Ectodermal cell (in vitro differentiated cells): ENCODE measurements around the gene UBQLN1.

Source experiments
- H3K27ac ChIP-seq: 2 replicates; pipeline ENCODE4 v1.7.0; 2013; ENCODE audit warnings: mild to moderate bottlenecking, low read depth, low read length; ENCODE audit not compliant: insufficient read depth, poor library complexity, severe bottlenecking
- H3K27me3 ChIP-seq: 2 replicates; pipeline ENCODE4 v1.7.0; 2013; ENCODE audit warnings: mild to moderate bottlenecking, low read length; ENCODE audit not compliant: insufficient read depth, control insufficient read depth, poor library complexity, severe bottlenecking
- H3K36me3 ChIP-seq: one replicate; pipeline ENCODE4 v1.7.0; 2013; ENCODE audit warnings: low read length; ENCODE audit not compliant: control insufficient read depth, insufficient read depth
- H3K4me1 ChIP-seq: one replicate; pipeline ENCODE4 v1.7.0; 2013; ENCODE audit warnings: low read length; ENCODE audit not compliant: control insufficient read depth, insufficient read depth
- H3K4me3 ChIP-seq: 2 replicates; pipeline ENCODE4 v1.7.0; 2013; ENCODE audit warnings: low read depth, low read length, control low read depth; ENCODE audit not compliant: insufficient read depth
- H3K9me3 ChIP-seq: 2 replicates; pipeline ENCODE4 v1.7.0; 2013; ENCODE audit warnings: mild to moderate bottlenecking, low read length, moderate library complexity; ENCODE audit not compliant: control insufficient read depth
- WGBS, 2 experiments: methylation state at CpG; one replicate each; pipeline ENCODE4 v1.1.7; 2013; ENCODE audit warnings: missing lambda C conversion rate in 2 of 2; 5-methylcytosine and 5-hydroxymethylcytosine counted together

UBQLN1 gene

DNA sequence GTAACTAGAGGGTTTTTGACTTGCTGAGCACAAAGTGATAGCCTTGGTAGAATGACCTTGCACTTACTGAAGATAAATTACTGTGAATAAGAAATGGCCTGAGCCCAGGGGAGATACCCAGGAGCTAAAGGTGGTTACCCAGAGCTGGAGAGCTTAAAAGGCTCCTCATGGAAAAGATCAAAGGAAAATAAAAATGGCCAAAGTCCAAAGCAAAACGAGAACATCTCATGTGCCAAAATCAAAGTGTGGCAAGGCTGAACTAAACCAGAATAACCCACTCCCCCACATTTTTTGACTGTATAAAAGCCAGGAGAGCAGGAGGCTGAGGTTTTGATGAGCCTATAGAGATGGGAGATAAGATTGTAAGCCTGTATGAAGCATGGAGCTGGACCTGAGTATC lies 70.4 kb downstream of the UBQLN1 start:
- Histone ChIP-seq H3K36me3 (no peaks in the 10 kb centered on the region), H3K9me3 (no peaks in the 10 kb centered on the region), H3K27ac (no peak overlapping the region), H3K4me1 (peaks cover 3% of the 10 kb centered on the region), H3K27me3 (no peaks in the 10 kb centered on the region), H3K4me3 (no peak overlapping the region)
- WGBS, 2 experiments = 100% methylated on average over 1 of the region's 1 CpG; no CpG with 5 or more reads in 1 of the 2 experiments

DNA sequence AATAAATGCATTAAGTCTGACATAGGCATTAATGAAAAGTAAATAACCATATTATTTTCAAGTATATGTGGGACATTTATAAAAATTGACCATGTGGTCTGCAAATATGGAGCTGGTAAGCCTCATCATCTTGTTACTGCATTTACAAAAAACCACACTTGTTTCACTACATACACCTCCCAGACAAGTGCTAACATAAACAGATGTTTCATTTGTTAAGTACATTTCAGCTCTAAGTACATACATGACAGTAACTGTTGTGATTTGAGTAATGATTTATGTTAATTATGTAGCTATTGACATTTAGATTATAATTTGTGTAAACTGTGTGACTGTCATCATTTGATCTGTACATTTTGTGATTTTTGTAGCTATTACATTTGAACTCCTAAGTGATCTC lies 70.9 kb downstream of the UBQLN1 start:
- Histone ChIP-seq H3K27me3 (no peaks in the 10 kb centered on the region), H3K4me3 (no peak overlapping the region), H3K27ac (no peak overlapping the region), H3K4me1 (peaks cover 3% of the 10 kb centered on the region), H3K9me3 (no peaks in the 10 kb centered on the region), H3K36me3 (no peaks in the 10 kb centered on the region)

DNA sequence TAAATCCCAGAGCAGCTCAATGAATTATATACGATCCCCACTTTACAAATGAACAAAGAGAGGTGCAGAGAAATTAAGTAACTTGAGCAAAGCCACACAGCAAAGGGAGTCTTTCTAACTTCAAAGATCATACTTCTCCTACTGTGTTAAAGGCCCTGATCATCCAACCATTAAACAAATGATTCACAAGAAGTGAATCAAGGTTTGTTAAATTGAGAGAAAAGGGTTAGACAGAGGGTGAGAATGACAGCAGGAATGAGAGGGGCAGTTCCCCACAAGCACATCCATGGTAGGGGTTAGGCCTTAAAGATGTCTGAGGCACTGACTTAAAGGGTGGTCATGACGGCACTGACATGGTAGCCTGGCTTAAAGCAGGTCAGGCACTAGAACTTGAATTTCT lies 74.1 kb downstream of the UBQLN1 start:
- Histone ChIP-seq H3K36me3 (no peaks in the 10 kb centered on the region), H3K4me1 (peaks cover 13% of the 10 kb centered on the region), H3K27ac (no peak overlapping the region), H3K9me3 (no peaks in the 10 kb centered on the region), H3K27me3 (no peaks in the 10 kb centered on the region), H3K4me3 (no peak overlapping the region)
- 91 to 98% methylated on average over 2 of the region's 2 CpGs for WGBS, 2 experiments

GRCh38 chr9:83633255-83633654 lies 74.5 kb downstream of the UBQLN1 start:
- Histone ChIP-seq H3K36me3 (no peaks in the 10 kb centered on the region), H3K27ac (no peak overlapping the region), H3K4me3 (no peak overlapping the region), H3K27me3 (no peaks in the 10 kb centered on the region), H3K9me3 (no peaks in the 10 kb centered on the region), H3K4me1 (peaks cover 13% of the 10 kb centered on the region)
- 100% methylated on average over 1 of the region's 1 CpG; no CpG with 5 or more reads in 1 of the 2 experiments for WGBS, 2 experiments

DNA sequence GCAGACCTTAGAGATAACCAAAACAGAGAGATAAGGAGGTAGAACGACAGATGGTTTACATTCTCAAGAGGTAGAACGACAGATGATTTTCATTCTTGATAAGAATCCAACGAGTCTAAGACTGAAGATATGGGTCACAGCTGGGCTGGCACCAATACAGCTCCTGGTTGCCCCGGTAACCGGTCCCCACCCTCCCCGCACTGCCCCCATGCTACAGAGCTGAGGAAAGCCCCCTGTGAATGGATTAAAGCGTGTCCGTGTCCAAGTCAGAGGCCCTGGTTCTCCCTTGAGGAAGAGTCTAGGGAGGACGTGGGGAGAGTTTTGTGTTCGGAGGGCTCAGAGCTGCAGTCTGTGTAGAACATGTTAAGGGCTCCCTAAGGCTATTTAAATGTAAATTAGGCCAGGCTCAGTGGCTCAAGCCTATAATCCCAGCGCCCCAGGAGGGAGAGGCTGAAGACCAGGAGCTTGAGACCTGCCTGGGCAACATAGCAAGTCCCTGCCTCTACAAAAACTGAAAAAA lies 76.8 kb downstream of the UBQLN1 start:
- Histone ChIP-seq H3K9me3 (no peaks in the 10 kb centered on the region), H3K4me1 (peaks cover 13% of the 10 kb centered on the region), H3K27me3 (no peaks in the 10 kb centered on the region), H3K4me3 (no peak overlapping the region), H3K27ac (peak overlapping the region; percentile 9), H3K36me3 (no peaks in the 10 kb centered on the region)
- WGBS, 2 experiments = 8 to 11% methylated on average over 11 of the region's 11 CpGs

DNA sequence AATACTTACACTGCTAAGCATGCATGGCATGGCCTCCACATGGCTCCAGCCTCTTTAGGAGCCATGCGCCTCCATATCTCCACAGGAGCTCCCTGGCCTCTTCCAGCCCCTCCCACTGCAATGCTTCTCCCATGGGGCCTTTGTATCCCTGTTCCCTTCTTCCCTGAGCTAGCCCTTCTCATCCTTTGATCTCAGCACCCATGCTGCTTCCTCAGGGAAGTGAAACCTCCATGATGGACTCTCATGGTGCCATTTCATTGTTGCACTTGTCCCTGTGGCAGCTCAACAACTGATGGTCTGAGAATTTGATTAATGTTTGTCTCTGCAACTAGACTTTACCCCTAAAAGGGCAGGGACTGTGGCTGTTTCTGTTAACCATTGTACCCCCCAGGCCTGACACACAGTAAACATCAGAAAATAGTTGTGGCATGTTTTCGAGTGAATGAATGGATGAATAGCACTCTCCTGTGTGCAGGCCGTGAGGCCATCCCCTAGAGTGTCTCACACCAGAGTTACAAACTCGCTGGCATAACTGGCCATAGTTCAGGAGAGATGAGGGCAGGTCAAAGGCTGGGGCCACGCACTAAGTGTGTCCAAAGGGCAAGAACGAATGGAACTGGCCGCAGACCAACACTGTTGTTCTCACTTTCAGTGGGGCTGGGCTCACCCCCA lies 78.2 kb downstream of the UBQLN1 start:
- no peak overlapping the region for H3K4me3 ChIP-seq
- H3K27me3 ChIP-seq = no peaks in the 10 kb centered on the region
- peaks cover 11% of the 10 kb centered on the region for H3K4me1 ChIP-seq
- no peak overlapping the region for H3K27ac ChIP-seq
- no peaks in the 10 kb centered on the region for H3K9me3 ChIP-seq
- WGBS, 2 experiments = 82 to 87% methylated on average over 7 of the region's 7 CpGs
- H3K36me3 ChIP-seq = no peaks in the 10 kb centered on the region

GRCh38 chr9:83628540-83628939 lies 79.2 kb downstream of the UBQLN1 start:
- 90 to 95% methylated on average over 5 of the region's 5 CpGs for WGBS, 2 experiments
- no peaks in the 10 kb centered on the region for H3K27me3 ChIP-seq
- no peak overlapping the region for H3K4me3 ChIP-seq
- no peak overlapping the region for H3K27ac ChIP-seq
- H3K4me1 ChIP-seq = peaks cover 11% of the 10 kb centered on the region
- no peaks in the 10 kb centered on the region for H3K9me3 ChIP-seq
- H3K36me3 ChIP-seq = no peaks in the 10 kb centered on the region

- no peak overlapping the region for H3K27ac ChIP-seq
- no peaks in the 10 kb centered on the region for H3K27me3 ChIP-seq
- no peak overlapping the region for H3K4me3 ChIP-seq
- no peaks in the 10 kb centered on the region for H3K36me3 ChIP-seq
- peaks cover 11% of the 10 kb centered on the region for H3K4me1 ChIP-seq
- 92 to 93% methylated on average over 3 of the region's 3 CpGs for WGBS, 2 experiments
- H3K9me3 ChIP-seq = no peaks in the 10 kb centered on the region
These were observed 82.6 kb downstream of the UBQLN1 start for GRCh38 chr9:83625178-83625577.

DNA sequence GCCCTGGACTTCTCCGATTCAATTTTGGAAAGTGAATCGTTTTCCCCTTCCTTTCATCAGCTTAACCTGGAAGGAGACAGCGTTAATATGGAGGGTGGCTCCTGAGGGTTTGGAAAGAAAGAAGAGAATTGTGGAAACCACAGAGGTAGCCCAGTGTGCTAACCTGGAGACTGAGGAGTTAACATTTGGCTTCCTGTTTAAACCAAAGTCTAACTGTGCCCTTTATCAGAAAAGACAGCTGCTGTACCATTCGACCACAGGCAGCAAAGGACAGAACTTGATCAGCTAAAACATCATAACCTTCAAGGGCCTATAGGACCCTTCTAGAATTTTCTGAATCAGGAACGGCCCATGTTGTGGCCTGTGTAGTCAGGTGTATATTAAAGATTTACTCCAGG lies 84.1 kb downstream of the UBQLN1 start:
- H3K27me3 ChIP-seq = no peaks in the 10 kb centered on the region
- no peak overlapping the region for H3K27ac ChIP-seq
- no peaks in the 10 kb centered on the region for H3K9me3 ChIP-seq
- no peaks in the 10 kb centered on the region for H3K36me3 ChIP-seq
- H3K4me3 ChIP-seq = peak overlapping the region; percentile 56
- WGBS, 2 experiments = 42 to 43% methylated on average over 5 of the region's 5 CpGs
- no peaks in the 10 kb centered on the region for H3K4me1 ChIP-seq

DNA sequence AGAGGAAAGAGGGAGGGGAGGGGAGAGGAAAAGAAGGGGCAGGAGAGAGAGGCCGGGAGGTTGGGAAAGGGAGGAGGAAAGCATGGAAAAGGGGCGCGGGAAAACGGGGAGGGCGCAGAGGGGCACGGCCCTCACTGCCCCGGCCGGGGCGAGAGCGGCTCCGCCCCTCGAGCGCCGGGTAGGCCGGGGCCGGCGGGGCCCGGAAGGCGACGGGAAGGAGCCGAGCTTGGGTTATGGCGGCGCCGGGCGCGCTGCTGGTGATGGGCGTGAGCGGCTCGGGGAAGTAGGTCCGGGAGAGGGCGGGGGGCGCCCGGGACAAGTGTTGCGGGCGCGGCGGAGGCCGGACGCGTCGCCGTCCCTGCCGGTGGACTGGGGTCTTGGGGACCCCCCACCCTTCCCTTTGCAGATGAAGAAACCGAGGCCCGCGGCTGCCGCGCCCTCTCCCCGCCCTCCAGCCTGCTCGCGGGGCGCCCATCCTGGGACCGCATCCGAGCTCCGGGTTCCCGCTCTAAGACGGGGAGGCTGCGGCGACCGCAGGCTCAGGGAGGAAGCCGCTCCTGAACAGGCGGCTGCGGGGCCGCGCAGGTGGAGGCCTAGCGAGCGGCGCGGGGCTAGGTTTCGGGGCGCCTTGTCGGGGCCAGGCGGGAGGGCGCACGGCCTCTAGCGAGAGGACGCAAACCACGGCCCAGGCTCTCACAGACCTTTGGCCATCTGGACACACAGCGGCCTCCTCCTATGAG lies 84.6 kb downstream of the UBQLN1 start, which contains the start of gene IDNK:
IDNK (plus strand) TSS at position 205 of the 740 bp plus-strand sequence; CDS start at position 234, 29 bp downstream.
- Histone ChIP-seq H3K36me3 (no peaks in the 10 kb centered on the region), H3K27ac (peak within 1 kb of the TSS; percentile 32), H3K27me3 (no peaks in the 10 kb centered on the region), H3K9me3 (no peaks in the 10 kb centered on the region), H3K4me3 (peak within 1 kb of the TSS; percentile 56), H3K4me1 (no peaks in the 10 kb centered on the region)
- 1% methylated on average over 79 of the region's 79 CpGs for WGBS, 2 experiments
